Suprapubic skin (tissue), 4 donors: ENCODE data around the gene AXL.

ENCODE experiments used
- EP300 ChIP-seq: sonication (generic); formaldehyde crosslinking; IDR thresholded peaks from one replicate; pipeline ENCODE4 v1.6.1; 2017; ENCODE audit warnings: antibody characterized with exemption
- POLR2A ChIP-seq, 2 donors: fragments of 450-650 bp; IDR thresholded peaks; one replicate each; pipeline ENCODE4 v1.6.1; 2017; ENCODE audit warnings: antibody characterized with exemption in 2 of 2, mild to moderate bottlenecking in 2 of 2, moderate library complexity in 2 of 2
- POLR2AphosphoS5 ChIP-seq, 3 donors: sonication (generic); formaldehyde crosslinking; IDR thresholded peaks; one replicate each; pipeline ENCODE4 v1.6.1; 2017; ENCODE audit warnings: antibody characterized with exemption in 3 of 3
- TF ChIP-seq, protein P1 (sequence below), 2 donors: fragments of 200-600 bp in 1 of 2; fragments of 450-650 bp in 1 of 2; sonication (generic) in 1 of 2; IDR thresholded peaks; one replicate each; pipeline ENCODE4 v1.5.1; 2016 to 2019; ENCODE audit warnings: antibody characterized with exemption in 2 of 2, mild to moderate bottlenecking in 1 of 2, moderate library complexity in 1 of 2

DNA sequence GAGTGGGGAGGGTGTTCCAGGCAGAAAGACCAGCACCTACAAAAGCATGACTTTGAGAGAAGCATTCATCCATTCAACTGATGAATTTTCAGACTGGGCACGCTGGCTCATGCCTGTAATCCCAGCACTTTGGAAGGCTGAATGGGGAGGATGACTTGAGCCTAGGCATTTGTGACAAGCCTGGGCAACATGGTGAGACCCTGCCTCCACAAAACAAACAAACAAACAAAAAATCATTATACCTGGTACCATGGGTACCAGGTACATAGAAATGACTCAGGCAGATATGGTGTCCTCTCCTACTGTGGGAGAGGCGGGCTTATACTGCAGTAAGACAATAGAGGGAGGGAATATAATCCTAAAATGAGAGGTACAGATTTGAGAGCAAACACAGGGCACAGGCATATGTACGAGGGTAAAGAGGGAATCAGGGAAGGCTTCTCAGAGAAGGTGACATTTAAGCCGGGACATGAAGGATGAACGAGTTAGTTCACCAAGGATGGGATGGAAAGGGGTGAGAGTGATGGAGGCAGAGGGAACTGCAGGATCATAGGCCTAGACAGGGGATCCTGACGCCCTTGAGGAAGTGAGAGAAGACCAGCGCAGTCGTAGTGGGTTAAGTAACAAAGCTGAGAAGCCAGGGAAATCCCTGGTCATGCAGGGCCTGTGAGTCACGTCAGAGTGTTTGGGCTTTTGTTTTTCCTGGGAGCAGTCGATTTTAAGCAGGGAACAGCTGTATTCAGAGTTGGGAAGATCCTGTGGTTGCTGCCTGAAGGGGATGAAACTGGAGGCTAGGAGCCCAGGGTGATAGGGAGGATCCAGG, 23.1 kb upstream of the AXL start:
- TF ChIP-seq POLR2AphosphoS5 (IDR thresholded peaks at IDR 0.05) (no peak), POLR2A (IDR thresholded peaks at IDR 0.05) (no peak), EP300 (no peak)
- TF ChIP-seq, protein P1, sequence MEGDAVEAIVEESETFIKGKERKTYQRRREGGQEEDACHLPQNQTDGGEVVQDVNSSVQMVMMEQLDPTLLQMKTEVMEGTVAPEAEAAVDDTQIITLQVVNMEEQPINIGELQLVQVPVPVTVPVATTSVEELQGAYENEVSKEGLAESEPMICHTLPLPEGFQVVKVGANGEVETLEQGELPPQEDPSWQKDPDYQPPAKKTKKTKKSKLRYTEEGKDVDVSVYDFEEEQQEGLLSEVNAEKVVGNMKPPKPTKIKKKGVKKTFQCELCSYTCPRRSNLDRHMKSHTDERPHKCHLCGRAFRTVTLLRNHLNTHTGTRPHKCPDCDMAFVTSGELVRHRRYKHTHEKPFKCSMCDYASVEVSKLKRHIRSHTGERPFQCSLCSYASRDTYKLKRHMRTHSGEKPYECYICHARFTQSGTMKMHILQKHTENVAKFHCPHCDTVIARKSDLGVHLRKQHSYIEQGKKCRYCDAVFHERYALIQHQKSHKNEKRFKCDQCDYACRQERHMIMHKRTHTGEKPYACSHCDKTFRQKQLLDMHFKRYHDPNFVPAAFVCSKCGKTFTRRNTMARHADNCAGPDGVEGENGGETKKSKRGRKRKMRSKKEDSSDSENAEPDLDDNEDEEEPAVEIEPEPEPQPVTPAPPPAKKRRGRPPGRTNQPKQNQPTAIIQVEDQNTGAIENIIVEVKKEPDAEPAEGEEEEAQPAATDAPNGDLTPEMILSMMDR (IDR thresholded peaks at IDR 0.05), result no peak
